Astrocyte (in vitro differentiated cells and primary cell): ENCODE results near the gene GPR153.

Experiments
- CTCF ChIP-seq: IDR thresholded peaks from 2 replicates; pipeline ENCODE4 v1.5.1; 2011; ENCODE audit warnings: low read depth, mild to moderate bottlenecking, inconsistent platforms, low read length, moderate library complexity; ENCODE audit not compliant: insufficient read depth
- EZH2 ChIP-seq: IDR thresholded peaks from 2 replicates; pipeline ENCODE4 v1.6.1; 2012; ENCODE audit warnings: mild to moderate bottlenecking, low read length, inconsistent platforms; ENCODE audit not compliant: insufficient read depth

- TF ChIP-seq CTCF (no peak), EZH2 (no peak)
These were observed 11.6 kb upstream of the GPR153 start for GRCh38 chr1:6272452-6272851.
